ENCODE data around the gene ATP7A. TPM values are rescaled to one million over a fixed set of nuclear protein-coding genes. Genes with fewer than 3 reads are reported as not detected.
"Not testable (repeated sequence)": the region's sequence is repeated elsewhere in the genome, so short reads cannot be mapped to it uniquely, and the experiment has no call there.

Gene ATP7A
- total RNA-seq, 1 donor from 2014 or later = 11.1 TPM

DNA sequence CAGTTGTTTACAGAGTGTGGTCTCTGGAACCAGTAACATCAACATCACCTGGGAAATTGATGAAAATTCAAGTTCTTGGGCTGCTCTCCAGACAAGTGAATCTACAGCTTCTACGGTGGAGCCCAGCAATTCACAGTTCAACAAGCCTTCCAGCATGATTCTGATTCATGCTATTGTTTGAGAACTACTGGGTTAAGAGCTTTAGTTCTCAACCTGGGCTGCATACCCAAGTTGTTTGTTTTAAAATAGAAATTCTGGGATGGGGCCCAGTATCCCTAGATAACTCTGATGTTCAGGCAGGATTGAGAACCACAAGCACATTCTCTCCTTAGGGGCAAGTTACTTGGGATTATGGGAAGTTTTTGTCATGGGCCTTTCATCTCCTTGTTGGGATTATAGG, 155.6 kb downstream of the ATP7A start:
- TF ChIP-seq, protein P1, sequence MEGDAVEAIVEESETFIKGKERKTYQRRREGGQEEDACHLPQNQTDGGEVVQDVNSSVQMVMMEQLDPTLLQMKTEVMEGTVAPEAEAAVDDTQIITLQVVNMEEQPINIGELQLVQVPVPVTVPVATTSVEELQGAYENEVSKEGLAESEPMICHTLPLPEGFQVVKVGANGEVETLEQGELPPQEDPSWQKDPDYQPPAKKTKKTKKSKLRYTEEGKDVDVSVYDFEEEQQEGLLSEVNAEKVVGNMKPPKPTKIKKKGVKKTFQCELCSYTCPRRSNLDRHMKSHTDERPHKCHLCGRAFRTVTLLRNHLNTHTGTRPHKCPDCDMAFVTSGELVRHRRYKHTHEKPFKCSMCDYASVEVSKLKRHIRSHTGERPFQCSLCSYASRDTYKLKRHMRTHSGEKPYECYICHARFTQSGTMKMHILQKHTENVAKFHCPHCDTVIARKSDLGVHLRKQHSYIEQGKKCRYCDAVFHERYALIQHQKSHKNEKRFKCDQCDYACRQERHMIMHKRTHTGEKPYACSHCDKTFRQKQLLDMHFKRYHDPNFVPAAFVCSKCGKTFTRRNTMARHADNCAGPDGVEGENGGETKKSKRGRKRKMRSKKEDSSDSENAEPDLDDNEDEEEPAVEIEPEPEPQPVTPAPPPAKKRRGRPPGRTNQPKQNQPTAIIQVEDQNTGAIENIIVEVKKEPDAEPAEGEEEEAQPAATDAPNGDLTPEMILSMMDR (conservative IDR thresholded peaks at IDR 0.05) = no peak
- H3K27ac Mint-ChIP-seq = no peak overlapping the region
- no peaks in the 10 kb centered on the region for H3K27me3 Mint-ChIP-seq
- no peak for DNase-seq (ENCODE audit: extremely low spot score, unreplicated experiment)
- H3K4me1 Mint-ChIP-seq (ENCODE audit: unreplicated experiment) = no peaks in the 10 kb centered on the region
- peaks cover 5% of the 10 kb centered on the region for H3K9me3 Mint-ChIP-seq
- no peaks in the 10 kb centered on the region for H3K36me3 Mint-ChIP-seq
- no peak overlapping the region for H3K4me3 Mint-ChIP-seq

DNA sequence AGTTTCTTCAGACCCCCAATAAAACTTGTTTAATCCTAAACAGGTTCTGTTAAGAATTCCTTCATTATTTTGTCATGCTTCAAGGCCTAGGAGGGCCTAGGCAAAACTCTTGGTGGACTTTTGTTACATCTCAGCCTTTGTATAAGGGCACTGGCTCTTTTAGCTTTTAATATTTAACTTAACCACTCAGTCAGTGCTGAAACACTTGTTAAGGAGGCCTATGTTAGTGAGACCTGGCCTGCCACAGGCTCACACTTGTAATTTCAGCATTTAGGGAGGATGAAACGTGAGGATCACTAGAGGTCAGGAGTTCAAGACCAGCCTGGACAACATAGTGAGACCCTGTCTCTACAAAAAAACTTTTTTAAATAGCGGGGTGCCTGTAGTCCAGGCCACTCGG, 160.8 kb downstream of the ATP7A start:
- Mint-ChIP-seq H3K4me3 (no peak overlapping the region), H3K9me3 (peaks cover 8% of the 10 kb centered on the region), H3K4me1 (ENCODE audit: unreplicated experiment) (no peaks in the 10 kb centered on the region), H3K27me3 (no peaks in the 10 kb centered on the region), H3K27ac (no peak overlapping the region), H3K36me3 (no peaks in the 10 kb centered on the region)
- TF ChIP-seq, protein P1 (conservative IDR thresholded peaks at IDR 0.05) = no peak
- no peak for DNase-seq (ENCODE audit: extremely low spot score, unreplicated experiment)

DNA sequence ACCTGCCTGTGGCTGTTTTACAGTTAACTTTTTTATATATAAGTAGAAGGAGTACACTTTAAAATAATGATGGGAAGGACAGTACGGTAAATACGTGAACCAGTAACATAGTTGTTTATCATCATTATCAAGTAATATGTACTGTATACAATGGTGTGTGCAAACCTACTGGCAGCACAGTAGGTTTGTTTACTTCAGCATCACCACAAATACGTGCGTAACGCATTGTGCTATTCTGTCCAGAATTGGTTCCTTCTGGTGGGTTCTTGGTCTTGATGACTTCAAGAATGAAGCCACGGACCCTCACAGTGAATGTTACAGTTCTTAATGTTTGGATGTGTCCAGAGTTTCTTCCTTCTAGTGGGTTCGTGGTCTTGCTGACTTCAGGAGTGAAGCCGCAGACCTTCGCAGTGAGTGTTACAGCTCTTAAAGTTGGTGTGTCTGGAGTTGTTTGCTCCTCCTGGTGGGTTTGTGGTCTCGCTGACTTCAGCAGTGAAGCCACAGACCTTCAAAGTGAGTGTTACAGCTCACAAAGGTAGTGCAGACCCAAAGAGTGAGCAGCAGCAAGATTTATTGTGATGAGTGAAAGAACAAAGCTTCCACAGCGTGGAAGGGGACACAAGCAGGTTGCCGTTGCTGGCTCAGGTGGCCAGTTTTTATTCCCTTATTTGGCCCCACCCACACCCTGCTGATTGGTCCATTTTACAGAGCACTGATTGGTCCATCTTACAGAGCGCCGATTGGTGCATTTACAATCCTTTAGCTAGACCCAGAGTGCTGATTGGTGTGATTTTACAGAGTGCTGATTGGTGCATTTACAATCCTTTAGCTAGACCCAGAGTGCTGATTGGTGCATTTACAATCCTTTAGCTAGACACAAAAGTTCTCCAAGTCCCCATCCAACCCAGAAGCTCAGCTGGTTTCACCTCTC, 162.9 kb downstream of the ATP7A start:
- H3K9me3 Mint-ChIP-seq; H3K27me3 Mint-ChIP-seq; H3K27ac Mint-ChIP-seq; H3K4me1 Mint-ChIP-seq (ENCODE audit: unreplicated experiment); H3K36me3 Mint-ChIP-seq; DNase-seq (ENCODE audit: extremely low spot score, unreplicated experiment); H3K4me3 Mint-ChIP-seq: not testable (repeated sequence)

DNA sequence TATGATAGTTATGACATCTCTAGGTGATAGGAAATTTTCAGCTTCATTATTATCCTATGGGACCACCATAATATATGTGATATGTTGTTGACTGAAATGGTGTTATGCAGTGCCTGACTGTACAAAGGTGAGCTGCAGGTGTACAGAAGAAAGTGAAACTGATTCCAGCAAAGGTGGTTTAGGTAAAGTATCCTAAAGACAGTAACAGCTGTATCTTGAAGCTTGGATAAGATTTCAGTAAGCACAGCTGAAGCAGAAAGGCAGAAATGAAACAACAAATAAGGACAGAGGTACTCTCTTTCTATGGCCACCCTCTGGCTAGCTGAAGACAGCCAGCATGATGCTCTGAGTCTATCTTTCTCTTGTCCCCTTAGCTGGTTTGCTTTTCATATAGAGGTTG, 163.6 kb downstream of the ATP7A start:
- H3K9me3 Mint-ChIP-seq = peaks cover 8% of the 10 kb centered on the region

DNA sequence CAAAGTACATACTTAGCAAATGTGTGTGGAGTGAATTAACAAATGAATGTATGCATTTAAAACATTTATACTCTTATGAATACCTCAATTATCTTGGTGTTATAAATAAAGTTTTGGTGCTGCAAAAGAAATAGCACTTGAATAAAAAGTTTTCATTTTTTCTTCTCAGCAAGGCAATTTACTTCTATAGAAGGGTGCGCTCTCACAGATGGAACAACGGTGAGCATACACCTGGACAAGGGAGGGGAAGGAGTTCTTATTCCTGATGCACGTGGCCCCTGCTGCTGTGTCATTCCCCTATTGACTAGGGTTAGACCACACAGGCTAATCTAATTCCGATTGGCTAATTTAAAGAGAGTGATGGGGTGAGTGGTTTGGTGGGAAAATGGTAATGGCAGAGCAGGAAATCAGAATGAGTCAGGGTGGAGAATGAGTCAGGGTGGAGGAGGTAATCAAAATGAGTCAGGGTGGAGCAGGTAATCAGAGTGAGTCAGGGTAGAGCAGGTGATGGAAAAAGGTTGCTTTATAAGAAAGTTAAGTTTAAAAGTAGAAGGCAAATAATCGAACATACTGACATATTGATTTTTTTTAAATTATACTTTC, 165.4 kb downstream of the ATP7A start:
- no peak for DNase-seq (ENCODE audit: extremely low spot score, unreplicated experiment)
- H3K36me3 Mint-ChIP-seq = no peaks in the 10 kb centered on the region
- H3K27ac Mint-ChIP-seq = no peak overlapping the region
- TF ChIP-seq, protein P1 (conservative IDR thresholded peaks at IDR 0.05) = no peak
- H3K4me1 Mint-ChIP-seq (ENCODE audit: unreplicated experiment) = no peaks in the 10 kb centered on the region
- H3K9me3 Mint-ChIP-seq = peaks cover 8% of the 10 kb centered on the region
- H3K27me3 Mint-ChIP-seq = no peaks in the 10 kb centered on the region
- H3K4me3 Mint-ChIP-seq = no peak overlapping the region

More for the DNA sequence above, 163.6 kb downstream of the ATP7A start:
- H3K4me1 Mint-ChIP-seq (ENCODE audit: unreplicated experiment) = no peaks in the 10 kb centered on the region
- no peaks in the 10 kb centered on the region for H3K27me3 Mint-ChIP-seq
- H3K36me3 Mint-ChIP-seq = no peaks in the 10 kb centered on the region
- TF ChIP-seq, protein P1 (conservative IDR thresholded peaks at IDR 0.05) = no peak
- DNase-seq (ENCODE audit: extremely low spot score, unreplicated experiment) = no peak
- no peak overlapping the region for H3K4me3 Mint-ChIP-seq
- H3K27ac Mint-ChIP-seq = no peak overlapping the region

DNA sequence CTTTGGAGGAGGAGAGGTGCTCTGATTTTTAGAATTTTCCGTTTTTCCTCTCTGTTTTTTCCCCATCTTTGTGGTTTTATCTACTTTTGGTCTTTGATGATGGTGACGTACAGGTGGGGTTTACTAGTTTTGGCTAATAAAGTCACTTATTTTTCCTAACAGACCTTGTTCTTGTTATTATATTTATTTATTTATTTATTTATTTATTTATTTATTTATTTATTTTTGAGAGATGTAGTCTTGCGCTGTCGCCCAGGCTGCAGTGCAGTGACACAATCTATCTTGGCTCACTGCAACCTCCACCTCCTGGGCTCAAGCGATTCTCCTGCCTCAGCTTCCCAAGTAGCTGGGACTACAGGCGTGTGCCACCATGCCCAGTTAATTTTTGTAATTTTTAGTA, 170.9 kb downstream of the ATP7A start:
- not testable (repeated sequence) for DNase-seq (ENCODE audit: extremely low spot score, unreplicated experiment); H3K9me3 Mint-ChIP-seq; H3K27ac Mint-ChIP-seq; H3K27me3 Mint-ChIP-seq; H3K36me3 Mint-ChIP-seq; H3K4me1 Mint-ChIP-seq (ENCODE audit: unreplicated experiment); H3K4me3 Mint-ChIP-seq

Data from type B pancreatic cell (in vitro differentiated cells).